GM21360 (cell line): ENCODE results near the gene AMDHD1.

ENCODE experiments used
- ATAC-seq: cut with Tn5 transposase; IDR thresholded peaks from one replicate; pipeline ENCODE4 v1.9.1; 2021; ENCODE audit warnings: mild to moderate bottlenecking, moderate library complexity; ENCODE audit not compliant: unreplicated experiment

AMDHD1 gene

GRCh38 chr12:95994476-95994875 is 51.3 kb downstream of the AMDHD1 start:
- no peak for ATAC-seq

DNA sequence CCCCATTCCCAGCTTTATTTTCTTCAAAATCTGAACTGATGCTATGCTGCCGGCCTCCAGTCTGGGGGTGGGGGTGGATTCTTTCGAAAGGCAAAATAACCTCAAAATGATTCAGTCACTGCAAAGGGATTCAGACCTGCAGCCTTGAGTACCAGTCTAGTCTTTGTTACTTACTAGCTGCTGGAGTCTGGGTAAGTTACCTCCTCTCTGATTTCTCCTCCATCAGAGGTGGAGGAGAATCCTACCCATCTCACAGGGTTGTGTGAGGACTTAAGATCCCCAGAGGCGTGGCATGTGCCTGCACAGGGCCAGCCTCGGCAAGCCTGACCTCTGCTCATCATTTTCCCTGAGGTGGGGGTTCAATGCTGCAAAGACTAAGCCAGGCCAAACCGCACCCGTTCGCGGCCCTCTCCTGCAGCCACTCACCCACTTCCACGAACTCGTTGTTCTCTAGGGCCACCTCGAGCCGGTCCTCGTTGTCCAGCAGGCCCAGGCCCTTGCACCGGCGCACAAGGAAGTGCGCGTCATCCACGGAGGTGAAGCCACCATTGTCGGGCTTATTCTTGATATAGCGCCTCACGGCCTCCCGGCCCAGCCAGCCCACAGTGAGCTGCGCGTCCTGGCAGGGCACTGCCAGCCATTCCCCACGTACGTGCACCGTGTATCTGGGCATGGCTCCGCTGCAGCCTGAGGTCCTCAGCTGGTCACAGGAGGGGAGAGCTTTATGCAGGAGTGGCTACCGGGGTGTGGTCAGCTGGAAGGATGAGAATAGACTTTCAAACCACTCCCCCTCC is 52.3 kb downstream of the AMDHD1 start:
- ATAC-seq, result no peak

DNA sequence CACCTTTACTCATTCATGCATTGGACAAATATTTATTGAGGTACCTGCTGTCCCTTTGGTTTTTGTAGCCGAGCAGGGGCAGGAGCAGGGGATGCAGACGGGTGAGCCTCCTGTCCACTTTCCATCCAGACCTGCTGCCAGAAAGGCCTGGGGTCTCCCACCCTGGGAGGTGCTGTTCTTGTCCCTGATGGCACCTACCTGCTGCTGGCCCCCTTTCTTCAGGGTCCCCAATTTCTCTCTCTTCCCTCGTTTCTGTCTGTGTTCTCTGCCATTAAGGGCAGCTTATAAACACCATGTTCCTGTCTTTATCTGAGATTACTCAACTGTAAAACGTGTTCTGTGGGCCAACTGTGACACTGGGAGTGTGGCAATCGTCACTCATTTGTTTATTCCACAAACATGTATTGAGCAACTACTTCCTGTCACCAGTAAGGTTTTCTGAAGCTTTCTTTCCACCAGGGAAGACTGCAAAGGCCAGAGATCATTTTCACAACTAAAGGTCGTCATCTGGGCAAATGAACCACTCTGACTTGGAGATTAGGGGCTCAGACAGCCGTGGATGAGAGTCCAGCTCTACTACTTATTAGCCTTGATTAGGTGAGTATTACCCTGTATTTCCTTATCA is 53.0 kb downstream of the AMDHD1 start, which contains the start of gene HAL:
TSS of gene HAL (minus strand) at position 311 of the 625 bp plus-strand sequence. CDS start 434 bp downstream, outside the sequence.
- no peak for ATAC-seq

- ATAC-seq, result no peak
These were observed 54.1 kb downstream of the AMDHD1 start for GRCh38 chr12:95997276-95997675.

- ATAC-seq, result no peak
These were observed 54.9 kb downstream of the AMDHD1 start for GRCh38 chr12:95997911-95998510.

- ATAC-seq, result peak; percentile 88
These were observed 55.6 kb downstream of the AMDHD1 start for GRCh38 chr12:95998611-95999286.

DNA sequence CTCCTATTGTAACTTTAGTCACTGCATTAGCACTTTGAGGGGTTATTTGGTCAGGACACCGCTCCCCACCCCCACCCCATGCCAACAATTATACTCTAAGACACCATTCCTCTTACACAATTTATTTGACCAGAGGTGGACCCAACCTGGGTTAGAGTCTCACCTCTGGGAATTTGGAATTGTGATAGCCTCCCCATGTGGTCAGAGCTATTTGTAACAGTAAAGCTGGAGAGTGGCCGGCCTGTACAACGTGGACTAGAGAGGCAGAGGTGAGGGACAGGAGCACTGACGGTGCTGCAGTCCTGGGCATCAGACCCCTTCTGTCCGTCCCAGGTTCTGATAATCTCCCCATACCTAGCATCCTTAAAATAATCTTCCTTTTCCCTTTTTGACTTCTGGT is 56.4 kb downstream of the AMDHD1 start:
- no peak for ATAC-seq

- no peak for ATAC-seq
These were observed 57.7 kb downstream of the AMDHD1 start for GRCh38 chr12:96000858-96001257.

DNA sequence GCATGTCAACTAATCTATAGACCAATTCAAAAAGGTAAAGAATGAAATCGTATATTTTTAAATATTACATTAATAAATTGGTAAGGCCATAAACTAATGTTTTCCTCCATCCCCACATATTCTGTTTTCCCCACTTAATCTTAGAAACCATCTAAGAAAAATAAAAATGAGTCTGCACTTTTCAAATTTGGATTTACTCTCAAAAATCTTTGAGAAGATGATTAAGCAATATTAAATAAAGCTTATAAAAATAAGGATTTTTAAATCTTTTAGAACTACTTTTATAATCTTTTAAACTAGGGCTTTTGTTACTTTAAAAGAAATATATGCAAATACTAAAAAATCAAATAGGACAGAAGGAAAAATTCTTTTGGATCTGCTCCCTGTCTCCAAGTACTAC is 63.6 kb downstream of the AMDHD1 start:
- ATAC-seq, result no peak

GRCh38 chr12:96007729-96008128 is 64.6 kb downstream of the AMDHD1 start:
- no peak for ATAC-seq

DNA sequence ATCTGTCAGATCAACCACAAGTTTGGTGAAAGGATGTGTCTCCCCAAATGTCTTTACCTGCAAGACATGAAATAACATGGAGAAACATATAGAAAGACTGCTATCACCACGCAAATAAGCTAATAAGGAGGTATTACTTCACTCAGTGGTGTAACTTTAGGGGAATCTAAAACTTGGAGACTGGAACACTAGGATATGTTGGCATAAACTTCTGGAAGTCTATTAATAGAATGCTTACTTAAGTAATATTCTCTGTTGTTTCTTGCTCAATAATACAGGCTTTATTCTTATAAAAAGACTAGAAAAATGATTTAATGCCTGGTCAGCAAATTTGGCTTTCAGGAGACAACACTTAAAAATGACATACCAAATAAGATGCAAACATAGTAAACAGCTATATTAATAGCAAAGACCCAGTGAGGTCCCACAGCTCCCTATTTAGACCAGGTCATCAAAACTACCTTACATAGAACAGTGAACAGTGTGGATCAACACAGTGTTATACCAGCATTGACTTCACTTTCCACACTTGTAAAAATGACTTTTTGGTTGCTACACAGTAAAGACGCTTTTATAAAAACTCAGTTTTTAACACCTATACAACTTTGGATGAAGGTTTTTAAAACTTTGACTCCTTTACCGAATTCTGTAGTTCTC is 71.9 kb downstream of the AMDHD1 start:
- no peak for ATAC-seq

- ATAC-seq, result no peak
These were observed 72.5 kb downstream of the AMDHD1 start for GRCh38 chr12:96015672-96016071.
